Ishikawa (cell line): ENCODE data around the gene MAP2K4.

ENCODE experiments used
- CEBPB ChIP-seq: IDR thresholded peaks from 2 replicates; pipeline ENCODE4 v1.6.1; 2012
- CREB1 ChIP-seq: IDR thresholded peaks from 2 replicates; pipeline ENCODE4 v1.6.1; 2012; ENCODE audit warnings: low read depth
- EGR1 ChIP-seq: IDR thresholded peaks from 2 replicates; pipeline ENCODE4 v1.6.1; 2012
- EP300 ChIP-seq: IDR thresholded peaks from 2 replicates; pipeline ENCODE4 v1.6.1; 2012; ENCODE audit warnings: borderline replicate concordance
- FOXM1 ChIP-seq: IDR thresholded peaks from 2 replicates; pipeline ENCODE4 v1.6.1; 2012; ENCODE audit warnings: low read depth, borderline replicate concordance
- NFIC ChIP-seq: IDR thresholded peaks from 2 replicates; pipeline ENCODE4 v1.6.1; 2012
- RAD21 ChIP-seq: IDR thresholded peaks from 2 replicates; pipeline ENCODE4 v1.6.1; 2012; ENCODE audit warnings: low read depth
- TAF1 ChIP-seq: IDR thresholded peaks from 2 replicates; pipeline ENCODE4 v1.6.1; 2012; ENCODE audit warnings: low read depth, mild to moderate bottlenecking
- TCF12 ChIP-seq: IDR thresholded peaks from 2 replicates; pipeline ENCODE4 v1.6.1; 2012; ENCODE audit warnings: low read depth
- TEAD4 ChIP-seq: IDR thresholded peaks from 2 replicates; pipeline ENCODE4 v1.6.1; 2012
- USF1 ChIP-seq: IDR thresholded peaks from 2 replicates; pipeline ENCODE4 v1.6.1; 2012
- YY1 ChIP-seq: IDR thresholded peaks from 2 replicates; pipeline ENCODE4 v1.6.1; 2012; ENCODE audit warnings: low read depth
- ZBTB7A ChIP-seq: IDR thresholded peaks from 2 replicates; pipeline ENCODE4 v1.6.1; 2012; ENCODE audit warnings: low read depth
- TF ChIP-seq, protein P1 (sequence below): IDR thresholded peaks from 2 replicates; pipeline ENCODE4 v1.6.1; 2012; ENCODE audit warnings: low read depth, mild to moderate bottlenecking
- TF ChIP-seq, protein P2 (sequence below): IDR thresholded peaks from 2 replicates; pipeline ENCODE4 v1.6.1; 2012

The MAP2K4 gene

GRCh38 chr17:12081720-12082119 is 61.0 kb downstream of the MAP2K4 start:
- TF ChIP-seq NFIC (no peak), CREB1 (no peak), FOXM1 (no peak), CEBPB (no peak), RAD21 (no peak), TEAD4 (no peak)
- TF ChIP-seq, protein P1, sequence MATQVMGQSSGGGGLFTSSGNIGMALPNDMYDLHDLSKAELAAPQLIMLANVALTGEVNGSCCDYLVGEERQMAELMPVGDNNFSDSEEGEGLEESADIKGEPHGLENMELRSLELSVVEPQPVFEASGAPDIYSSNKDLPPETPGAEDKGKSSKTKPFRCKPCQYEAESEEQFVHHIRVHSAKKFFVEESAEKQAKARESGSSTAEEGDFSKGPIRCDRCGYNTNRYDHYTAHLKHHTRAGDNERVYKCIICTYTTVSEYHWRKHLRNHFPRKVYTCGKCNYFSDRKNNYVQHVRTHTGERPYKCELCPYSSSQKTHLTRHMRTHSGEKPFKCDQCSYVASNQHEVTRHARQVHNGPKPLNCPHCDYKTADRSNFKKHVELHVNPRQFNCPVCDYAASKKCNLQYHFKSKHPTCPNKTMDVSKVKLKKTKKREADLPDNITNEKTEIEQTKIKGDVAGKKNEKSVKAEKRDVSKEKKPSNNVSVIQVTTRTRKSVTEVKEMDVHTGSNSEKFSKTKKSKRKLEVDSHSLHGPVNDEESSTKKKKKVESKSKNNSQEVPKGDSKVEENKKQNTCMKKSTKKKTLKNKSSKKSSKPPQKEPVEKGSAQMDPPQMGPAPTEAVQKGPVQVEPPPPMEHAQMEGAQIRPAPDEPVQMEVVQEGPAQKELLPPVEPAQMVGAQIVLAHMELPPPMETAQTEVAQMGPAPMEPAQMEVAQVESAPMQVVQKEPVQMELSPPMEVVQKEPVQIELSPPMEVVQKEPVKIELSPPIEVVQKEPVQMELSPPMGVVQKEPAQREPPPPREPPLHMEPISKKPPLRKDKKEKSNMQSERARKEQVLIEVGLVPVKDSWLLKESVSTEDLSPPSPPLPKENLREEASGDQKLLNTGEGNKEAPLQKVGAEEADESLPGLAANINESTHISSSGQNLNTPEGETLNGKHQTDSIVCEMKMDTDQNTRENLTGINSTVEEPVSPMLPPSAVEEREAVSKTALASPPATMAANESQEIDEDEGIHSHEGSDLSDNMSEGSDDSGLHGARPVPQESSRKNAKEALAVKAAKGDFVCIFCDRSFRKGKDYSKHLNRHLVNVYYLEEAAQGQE: no peak

DNA sequence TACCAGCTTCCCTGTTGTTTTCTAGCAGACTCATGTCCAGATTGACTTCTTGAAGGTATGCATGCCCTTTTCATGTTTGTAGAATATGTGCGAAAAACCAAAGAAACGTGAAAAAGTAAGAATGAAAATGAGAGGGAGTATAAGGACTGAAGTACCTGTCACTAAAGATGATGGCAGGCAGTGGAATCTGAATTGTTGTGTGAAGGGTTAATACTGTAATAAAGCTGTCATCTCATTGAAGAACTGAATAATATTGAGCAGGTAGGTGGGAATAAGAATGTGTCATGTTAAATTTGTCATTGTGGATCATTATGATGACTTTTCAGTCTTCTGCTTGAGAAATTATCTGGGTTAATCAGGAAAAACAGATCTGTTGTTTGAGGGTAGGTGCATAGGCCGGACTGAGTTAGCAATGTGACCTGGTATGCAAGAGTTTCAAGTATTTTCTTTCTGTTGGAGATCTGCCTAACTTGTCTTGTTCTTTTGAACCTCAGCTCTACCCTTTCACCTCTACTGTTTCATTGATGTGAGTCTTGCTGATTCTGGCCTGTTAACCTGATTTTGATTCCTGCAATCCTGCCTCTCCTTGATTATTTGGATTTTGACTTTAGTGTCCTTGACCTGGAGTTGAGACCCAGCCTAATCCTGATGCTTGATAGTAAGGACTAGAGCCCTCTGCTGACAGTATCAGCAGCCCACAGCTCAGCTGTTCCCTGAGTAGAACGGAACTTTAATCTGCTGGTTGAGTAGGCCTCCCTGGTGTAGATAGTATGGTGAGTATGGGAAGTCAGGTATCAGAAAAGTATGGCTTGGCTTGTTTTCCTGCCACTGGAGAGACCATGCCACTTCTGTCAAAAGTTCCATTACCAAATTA is 64.6 kb downstream of the MAP2K4 start:
- no peak for TF ChIP-seq ZBTB7A
- no peak for TF ChIP-seq TEAD4
- no peak for TF ChIP-seq TCF12
- TF ChIP-seq EP300: no peak
- TF ChIP-seq, protein P1: no peak
- no peak for TF ChIP-seq CEBPB
- no peak for TF ChIP-seq YY1
- no peak for TF ChIP-seq CREB1
- TF ChIP-seq FOXM1: no peak
- TF ChIP-seq EGR1: no peak
- no peak for TF ChIP-seq TAF1
- no peak for TF ChIP-seq RAD21

GRCh38 chr17:12088035-12088434 is 67.4 kb downstream of the MAP2K4 start:
- no peak for TF ChIP-seq TEAD4
- no peak for TF ChIP-seq RAD21
- TF ChIP-seq TAF1: no peak
- TF ChIP-seq, protein P1: no peak
- TF ChIP-seq ZBTB7A: no peak
- no peak for TF ChIP-seq TCF12
- no peak for TF ChIP-seq EP300
- no peak for TF ChIP-seq CREB1
- TF ChIP-seq NFIC: no peak
- no peak for TF ChIP-seq EGR1
- TF ChIP-seq CEBPB: no peak
- TF ChIP-seq, protein P2, sequence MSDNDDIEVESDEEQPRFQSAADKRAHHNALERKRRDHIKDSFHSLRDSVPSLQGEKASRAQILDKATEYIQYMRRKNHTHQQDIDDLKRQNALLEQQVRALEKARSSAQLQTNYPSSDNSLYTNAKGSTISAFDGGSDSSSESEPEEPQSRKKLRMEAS: no peak
- TF ChIP-seq FOXM1: no peak

DNA sequence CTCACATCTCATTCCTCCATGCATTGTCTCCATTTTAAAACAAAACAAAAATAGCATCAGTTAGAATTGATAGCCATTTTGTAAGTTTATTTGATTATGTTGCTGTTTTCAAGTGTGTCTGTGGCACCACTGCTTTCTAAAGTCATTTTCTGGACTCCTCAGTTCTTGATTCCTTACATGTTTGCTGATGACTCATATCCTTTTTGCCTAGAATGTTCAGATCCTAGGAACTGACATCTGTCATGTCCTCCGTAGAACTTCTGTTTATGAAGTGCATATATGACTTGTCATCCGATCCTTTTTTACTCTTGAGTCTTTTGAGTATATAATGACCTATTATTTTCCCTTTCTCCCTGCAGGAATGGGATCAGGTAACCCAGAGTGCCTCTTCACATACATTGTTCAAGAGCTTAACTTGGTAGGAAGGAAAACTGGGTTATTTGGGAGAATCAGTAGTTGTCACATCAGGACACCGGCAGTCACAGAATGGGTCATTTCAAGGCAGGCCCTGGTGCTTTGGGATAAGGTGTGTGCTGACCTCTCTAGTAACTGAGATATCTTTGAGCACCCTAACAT is 69.2 kb downstream of the MAP2K4 start:
- TF ChIP-seq CREB1: no peak
- TF ChIP-seq, protein P1: no peak
- no peak for TF ChIP-seq NFIC
- TF ChIP-seq CEBPB: no peak
- no peak for TF ChIP-seq RAD21
- TF ChIP-seq EGR1: no peak
- no peak for TF ChIP-seq TCF12
- no peak for TF ChIP-seq USF1
- TF ChIP-seq ZBTB7A: no peak
